Fibroblast of villous mesenchyme (primary cell): Measurements from ENCODE around the gene FDXACB1. TPM values are rescaled to one million over a fixed set of nuclear protein-coding genes. Genes with fewer than 3 reads are reported as not detected.

Experiments used
- DNase-seq: peaks from one replicate; pipeline ENCODE4 v3.0.0-alpha.2; 2010; ENCODE audit warnings: low read depth
- H3K4me3 ChIP-seq: 2 replicates; pipeline ENCODE4 v1.5.1; 2011; ENCODE audit warnings: low read depth, mild to moderate bottlenecking, low read length
- CTCF ChIP-seq: IDR thresholded peaks from 2 replicates; pipeline ENCODE4 v1.5.1; 2012; ENCODE audit warnings: low read depth, mild to moderate bottlenecking, low read length; ENCODE audit not compliant: insufficient read depth
- total RNA-seq: library from RNA; depleted of rRNA; stranded (reverse); fragments of >200 nt; gene quantifications from 2 replicates; pipeline ENCODE4 v1.2.3, GENCODE V29; 2012

FDXACB1 gene
- total RNA-seq, 1 donor: 4.3 TPM

- TF ChIP-seq CTCF: no peak
- peak; percentile 60 for DNase-seq
- H3K4me3 ChIP-seq: no peak overlapping the region
Measured at GRCh38 chr11:111913997-111914396, 35.0 kb upstream of the FDXACB1 start.

GRCh38 chr11:111913031-111913861 is 34.3 kb upstream of the FDXACB1 start:
- DNase-seq: no peak
- peak overlapping the region; percentile 18 for H3K4me3 ChIP-seq
- TF ChIP-seq CTCF: no peak

GRCh38 chr11:111912535-111912934 is 33.6 kb upstream of the FDXACB1 start, which contains the start of gene HSPB2:
Gene HSPB2 (plus strand): TSS chr11:111912734. CDS start chr11:111912830, 96 bp downstream.
- H3K4me3 ChIP-seq: peak within 1 kb of the TSS; percentile 27
- no peak for DNase-seq
- TF ChIP-seq CTCF: no peak

GRCh38 chr11:111911563-111912401 is 32.8 kb upstream of the FDXACB1 start, which contains the start of gene CRYAB:
Gene CRYAB (minus strand): TSS chr11:111911770. CDS start chr11:111911724, 46 bp downstream.
- peak; percentile 87 for DNase-seq
- peak within 1 kb of the TSS; percentile 27 for H3K4me3 ChIP-seq
- no peak for TF ChIP-seq CTCF

- no peak for DNase-seq
- H3K4me3 ChIP-seq: no peak overlapping the region
- TF ChIP-seq CTCF: no peak
Measured at GRCh38 chr11:111910676-111911562, 32.0 kb upstream of the FDXACB1 start.

- TF ChIP-seq CTCF: no peak
- DNase-seq: peak; percentile 22
- H3K4me3 ChIP-seq: no peak overlapping the region
Measured at GRCh38 chr11:111909378-111909777, 30.4 kb upstream of the FDXACB1 start.
